Measurements from ENCODE around the gene FOXJ3.
"Not testable (repeated sequence)": the region's sequence is repeated elsewhere in the genome, so short reads cannot be mapped to it uniquely, and the experiment has no call there.

The FOXJ3 gene

DNA sequence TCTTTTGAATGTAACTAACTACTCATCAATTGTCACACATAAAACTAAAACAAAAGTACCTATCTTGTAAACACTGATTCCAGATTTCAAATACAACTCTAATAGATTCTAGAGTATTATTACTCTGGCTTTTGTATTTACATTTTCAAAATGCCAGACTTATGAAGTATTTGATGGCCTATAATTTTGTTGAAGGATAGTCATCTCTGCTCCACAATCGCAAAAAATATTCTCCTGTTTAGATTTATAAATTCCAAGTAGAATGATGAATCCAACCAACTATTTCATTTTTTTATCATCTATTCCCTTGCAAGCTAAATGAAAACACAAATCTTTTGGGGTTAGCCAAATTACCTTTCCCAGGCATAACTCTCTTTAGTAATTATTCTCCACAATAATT lies 95.5 kb downstream of the FOXJ3 start:
- DNase-seq, result no peak

DNA sequence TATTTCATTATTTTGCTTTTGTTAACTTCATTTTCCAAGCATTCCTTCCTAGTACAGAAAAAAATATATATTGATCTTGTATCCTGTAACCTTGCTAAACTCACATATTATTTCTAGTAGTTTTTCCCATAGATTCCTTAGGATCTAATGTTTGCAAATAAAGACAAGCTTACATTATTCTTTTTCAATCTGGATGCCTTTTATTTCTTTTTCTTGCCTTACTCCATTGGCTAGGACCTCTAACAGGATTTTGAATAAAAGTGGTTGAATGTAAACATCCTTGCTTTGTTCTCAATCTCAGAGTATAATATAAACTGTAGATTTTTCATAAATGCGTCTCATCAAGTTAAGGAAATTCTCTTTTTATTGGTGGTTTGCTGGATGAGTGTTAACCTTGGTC lies 96.0 kb downstream of the FOXJ3 start:
- no peak for DNase-seq

DNA sequence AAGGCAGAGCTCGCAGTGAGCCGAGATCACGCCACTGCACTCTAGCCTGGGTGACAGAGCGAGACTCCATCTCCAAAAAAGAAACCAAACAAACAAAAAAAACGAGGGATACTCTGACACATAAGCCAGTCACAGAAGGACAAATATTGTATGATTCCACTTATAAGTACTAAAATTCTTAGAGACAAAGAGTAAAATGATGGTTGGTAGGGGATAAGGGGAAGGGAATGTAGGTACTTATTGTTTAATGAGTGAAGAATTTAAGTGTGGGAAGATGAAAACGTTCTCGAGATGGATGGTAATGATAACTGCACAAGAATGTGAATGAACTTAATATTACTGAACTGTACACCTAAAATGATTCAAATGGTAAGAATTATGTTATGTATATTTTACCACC lies 103.8 kb downstream of the FOXJ3 start:
- no peak for DNase-seq

DNA sequence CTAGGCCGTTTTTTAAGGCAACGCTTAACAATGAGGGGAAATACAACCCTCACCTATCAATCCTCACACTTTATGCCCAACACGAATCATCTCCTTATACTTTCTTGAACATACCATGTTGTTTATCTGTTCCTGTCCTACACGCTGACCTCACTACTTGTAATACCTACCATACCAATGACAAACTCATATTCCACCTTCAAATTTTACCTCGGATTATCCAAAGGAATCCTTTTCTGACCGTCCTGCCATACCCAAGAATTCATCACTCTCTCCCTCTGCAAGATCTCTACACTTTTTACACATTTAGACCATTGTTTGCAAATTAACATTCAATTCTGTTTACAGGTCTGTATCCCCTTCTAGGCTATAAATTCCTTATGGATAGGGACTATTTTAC lies 106.1 kb downstream of the FOXJ3 start:
- DNase-seq, result no peak

DNA sequence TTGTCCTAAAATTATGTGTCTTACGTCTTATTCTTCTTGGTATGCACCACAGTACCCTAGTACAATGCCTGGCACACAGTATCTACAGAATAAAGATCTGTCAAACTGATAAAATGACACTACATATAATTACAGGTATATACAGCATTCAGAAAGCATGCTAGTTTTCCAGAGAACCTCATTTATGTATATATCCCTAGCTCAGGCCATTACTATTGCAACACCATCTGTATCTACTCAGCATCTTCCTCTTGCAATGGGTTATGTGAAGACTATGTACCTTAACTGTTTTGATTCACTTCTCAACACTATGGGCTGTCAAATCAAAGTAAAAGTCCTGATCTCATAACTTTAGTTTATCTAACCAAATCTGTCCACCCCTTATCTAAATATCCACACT lies 112.0 kb downstream of the FOXJ3 start:
- DNase-seq, result no peak

DNA sequence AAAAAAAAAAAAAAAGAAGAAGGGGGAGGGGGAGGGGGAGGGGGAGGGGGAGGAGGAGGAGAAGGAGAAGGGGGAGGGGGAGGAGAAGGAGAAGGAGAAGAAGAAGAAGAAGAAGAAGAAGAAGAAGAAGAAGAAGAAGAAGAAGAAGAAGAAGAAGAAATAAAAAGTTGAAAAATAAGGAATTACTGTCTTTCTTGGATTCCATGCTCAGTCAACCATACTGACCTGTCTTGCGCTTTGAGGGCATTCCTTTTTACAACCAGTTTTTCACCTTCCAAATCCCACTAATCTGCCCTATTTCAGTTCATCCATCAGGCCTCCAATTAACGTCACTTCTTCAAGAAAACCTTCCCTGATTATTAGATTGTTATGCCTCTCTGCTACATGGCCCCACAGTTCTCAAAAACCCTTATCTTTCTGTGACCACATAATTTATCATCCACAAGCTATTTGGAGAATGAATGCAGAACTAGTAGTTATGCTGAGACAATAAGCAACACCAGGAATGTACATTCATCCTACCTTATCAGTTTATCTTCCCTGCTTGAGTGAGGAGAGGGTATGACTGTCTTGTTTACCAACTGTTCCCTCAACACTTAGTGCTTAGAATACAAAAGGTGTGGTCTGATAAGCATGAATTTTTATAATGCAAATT lies 113.0 kb downstream of the FOXJ3 start:
- peak; percentile 18 for DNase-seq

DNA sequence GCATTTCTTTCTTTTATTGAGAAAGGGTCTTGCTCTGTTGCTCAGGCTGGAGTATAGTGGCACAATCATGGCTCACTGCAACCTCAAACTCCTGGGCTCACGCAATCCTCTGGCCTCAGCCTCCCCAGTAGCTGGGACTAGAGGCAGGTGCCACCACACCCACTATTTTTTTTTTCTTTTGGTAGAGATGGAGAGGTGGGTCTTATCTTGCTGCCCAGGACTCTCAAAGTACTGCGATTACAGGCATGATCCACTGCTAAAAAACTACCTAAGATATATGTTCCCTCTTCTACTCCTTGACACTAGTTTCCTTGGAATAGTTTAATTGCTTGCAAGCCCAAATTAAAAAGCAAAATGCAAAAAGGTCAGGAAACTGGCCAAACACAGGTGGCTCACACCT lies 113.6 kb downstream of the FOXJ3 start:
- no peak for DNase-seq

DNA sequence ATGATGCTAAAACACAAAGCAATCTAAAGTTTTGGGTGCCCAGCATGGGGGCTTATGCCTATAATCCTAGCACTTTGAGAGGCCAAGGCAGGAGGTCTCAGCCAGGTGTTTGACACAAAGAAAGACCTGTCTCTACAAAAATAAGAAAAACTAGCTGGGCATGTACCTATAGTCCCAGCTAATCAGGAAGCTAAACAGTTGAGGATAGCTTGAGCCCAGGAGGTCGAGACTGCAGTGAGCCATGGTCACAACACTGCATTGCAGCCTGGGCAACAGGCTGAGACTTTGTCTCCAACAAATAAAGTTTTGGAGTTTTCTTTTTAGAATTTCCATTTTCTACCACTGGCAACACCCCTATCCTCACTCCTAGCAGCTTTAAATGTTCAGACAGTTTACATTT lies 115.4 kb downstream of the FOXJ3 start:
- DNase-seq, result no peak

DNA sequence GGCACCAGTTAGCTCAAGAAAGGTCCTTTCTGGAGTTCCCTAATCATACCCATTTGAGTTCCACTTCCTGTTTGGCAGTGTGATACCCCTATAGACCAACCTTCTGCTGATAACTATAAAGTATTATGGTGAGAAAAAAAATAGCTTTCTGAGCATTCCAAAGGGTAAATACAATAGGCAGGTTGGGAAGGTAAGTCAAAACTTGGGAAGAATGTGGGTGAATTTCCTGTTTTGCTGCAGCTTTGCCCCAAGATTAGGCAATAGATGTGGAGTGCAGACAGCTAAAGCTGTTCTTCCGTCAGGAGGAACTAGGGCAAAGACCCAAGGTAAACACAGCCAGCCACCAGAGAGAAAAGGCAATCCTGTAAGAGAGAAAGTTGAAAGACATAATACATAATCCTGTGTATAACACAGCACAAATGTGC lies 120.6 kb downstream of the FOXJ3 start:
- DNase-seq, result no peak

DNA sequence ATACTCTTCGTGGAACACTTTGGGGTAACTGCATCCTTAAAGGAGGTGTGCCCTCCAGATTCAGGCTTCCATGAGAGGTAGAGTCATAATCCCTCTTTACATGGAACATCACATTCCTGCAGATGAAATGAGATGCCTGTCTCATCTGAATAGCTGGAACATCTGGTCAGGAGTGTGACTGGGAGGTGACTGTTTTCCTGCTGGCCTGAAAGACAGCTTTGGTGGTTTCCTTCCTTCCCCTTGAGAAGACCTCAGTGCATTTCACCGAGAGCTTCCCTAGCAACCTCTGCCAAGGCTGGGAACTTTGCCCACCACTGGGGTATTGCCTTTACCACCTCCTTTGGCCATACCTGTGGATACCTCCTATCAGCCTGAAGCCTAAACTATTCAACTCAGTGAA lies 123.8 kb downstream of the FOXJ3 start:
- no peak for DNase-seq

DNA sequence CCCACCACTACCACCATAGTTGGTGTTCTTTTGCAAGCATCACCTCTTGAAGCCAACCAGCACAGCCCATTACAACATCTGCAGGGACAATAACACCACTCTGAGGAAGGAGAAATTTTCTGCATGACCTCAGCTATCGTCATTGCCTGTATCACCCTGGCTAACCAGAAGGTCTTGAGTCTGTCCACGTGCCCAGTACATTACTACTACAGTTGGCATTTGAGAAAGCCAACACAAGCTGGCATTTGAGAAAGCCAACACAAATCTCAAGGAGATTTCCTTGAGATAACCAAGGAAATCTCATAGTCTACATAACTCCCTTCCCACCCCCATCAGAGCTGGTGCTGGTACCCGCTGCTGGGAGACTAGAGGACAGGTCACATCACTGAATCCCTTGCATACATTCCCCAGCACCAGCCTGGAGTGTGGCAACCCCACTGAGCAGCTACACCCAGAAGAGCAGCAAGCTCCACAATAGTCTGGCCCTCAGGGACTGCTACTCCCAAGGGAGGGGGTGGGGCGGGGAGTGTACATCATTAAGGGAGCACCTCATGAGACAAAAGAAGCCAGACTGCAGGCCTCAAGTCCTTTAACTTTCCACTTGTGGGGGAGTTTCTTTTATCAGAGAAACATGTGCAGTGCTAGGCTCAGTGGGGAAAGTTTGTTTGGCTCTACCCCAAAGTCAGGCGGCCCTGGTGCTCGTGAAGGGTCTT lies 124.5 kb downstream of the FOXJ3 start:
- peak; percentile 17 for DNase-seq

DNA sequence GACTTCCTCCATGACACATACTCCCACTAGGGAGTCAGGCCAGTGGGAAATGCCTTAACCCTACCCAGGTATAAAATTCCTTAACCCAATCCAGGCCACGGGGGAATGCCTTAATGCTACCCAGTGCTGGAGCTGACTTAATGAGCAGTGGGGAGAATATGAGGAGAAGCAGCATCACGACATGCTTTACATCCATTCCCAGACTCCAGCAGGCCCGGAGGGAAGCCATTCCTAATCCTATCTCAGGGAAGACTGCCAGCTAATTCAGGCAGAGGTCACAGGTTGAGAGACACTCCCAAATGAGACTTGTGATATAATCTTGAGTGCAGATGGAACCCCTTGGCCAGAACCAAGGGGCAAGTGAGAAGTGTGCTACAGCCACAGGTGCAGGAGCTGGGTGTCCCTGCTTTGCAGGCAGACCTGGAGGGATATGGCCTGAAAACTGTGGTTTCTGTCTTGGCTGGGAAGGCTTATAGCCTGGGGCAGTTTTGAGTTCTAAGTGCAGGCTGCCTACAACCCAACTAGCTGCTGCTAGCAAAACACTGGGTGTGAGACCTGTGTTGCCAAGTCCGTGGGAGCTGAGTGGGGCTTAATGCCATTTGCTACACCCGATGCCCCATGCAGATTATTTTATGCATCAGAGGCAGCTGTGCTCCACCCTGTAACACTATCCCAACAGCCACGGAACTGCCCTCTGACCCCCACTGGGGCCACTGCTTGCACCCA lies 125.3 kb downstream of the FOXJ3 start:
- peak; percentile 89 for DNase-seq

DNA sequence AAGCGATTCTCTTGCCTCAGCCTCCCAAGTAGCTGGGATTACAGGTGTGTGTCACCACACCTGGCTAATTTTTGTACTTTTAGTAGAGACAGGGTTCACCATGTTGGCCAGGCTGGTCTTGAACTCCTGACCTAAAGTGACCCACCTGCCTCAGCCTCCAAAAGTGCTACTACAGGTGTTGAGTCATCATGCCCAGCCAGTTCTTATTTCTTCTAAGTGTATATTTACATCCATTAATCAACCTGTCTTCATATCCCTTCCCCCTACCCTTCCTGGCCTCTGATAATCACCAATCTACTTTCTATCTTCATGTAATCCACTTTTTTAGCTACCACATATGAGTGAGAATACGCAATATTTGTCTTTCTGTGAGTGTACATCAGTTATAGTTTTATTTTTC lies 128.1 kb downstream of the FOXJ3 start:
- not testable (repeated sequence) for DNase-seq

DNA sequence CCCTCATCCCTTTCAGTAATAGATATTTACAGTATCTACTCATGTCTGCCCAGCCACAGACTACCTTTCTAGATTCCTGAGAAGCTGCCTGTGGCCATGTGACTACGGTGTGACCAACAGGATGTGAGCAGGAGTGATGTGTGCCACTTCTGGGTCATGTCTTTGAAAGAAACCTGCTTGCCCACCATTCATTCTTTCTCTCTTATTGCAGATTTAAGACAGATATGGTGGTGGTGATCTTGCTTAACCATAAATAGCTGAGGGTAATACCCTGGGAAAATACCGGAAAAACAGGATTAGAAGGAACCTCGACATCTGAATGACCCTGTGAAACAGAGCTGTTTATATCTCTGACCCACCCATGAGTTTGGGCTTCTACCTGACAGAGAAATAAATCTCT lies 128.9 kb downstream of the FOXJ3 start:
- no peak for DNase-seq

DNA sequence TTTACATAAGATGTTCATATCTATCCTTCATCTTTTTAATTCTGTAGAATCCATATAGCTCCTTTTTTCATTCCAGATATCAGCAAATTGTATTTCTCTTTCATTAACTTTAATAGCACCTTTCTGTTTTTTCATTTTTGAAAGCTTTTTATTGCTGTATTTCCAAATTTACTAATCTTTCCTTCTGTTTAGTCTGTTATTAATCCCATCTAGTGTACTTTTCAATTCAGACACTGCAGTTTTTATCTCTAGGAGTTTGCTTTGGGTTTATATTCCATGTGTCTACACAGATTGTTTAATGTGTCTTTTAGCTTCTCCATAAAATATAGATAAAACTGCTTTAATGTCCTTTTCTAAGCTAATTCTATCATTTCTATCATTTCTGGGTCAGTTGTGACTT lies 133.0 kb downstream of the FOXJ3 start:
- no peak for DNase-seq

DNA sequence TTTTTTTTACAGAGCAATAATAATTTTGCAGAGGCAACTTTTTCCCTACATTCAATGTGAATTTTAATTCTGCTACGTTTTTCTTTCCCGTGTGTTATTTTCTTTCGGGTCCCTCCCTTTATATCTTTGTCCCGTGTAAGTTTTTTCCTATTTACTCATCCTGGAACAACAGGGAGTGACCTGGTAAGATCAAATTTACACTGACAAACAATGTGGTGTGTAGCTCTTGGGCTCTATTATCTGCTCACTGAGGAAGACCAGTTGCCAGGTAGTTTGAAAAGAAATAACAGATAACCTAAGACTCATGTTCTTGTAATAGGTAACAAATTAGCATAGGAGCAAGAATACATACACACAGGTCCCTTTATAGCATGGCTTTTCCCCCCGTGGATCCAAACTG lies 136.8 kb downstream of the FOXJ3 start:
- DNase-seq, result no peak

DNA sequence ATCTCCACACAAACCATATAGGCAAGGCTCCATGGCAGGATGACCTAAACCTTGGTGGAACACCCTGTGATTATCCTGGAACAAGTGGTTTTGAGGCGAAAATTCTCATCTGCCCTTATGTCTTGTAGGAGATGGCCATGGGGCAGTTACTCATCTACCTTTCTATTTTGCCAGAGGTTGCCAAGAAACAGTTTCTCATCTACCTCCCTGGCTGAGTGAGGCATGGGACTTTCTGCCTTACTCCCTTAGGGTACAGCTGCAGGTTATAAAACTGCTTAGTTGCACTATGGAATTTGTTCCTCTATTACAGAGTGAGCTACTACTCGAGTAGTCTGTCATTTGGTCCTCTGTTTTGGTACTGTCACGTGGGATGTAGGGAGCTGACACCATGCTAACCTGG lies 139.2 kb downstream of the FOXJ3 start:
- no peak for DNase-seq

DNA sequence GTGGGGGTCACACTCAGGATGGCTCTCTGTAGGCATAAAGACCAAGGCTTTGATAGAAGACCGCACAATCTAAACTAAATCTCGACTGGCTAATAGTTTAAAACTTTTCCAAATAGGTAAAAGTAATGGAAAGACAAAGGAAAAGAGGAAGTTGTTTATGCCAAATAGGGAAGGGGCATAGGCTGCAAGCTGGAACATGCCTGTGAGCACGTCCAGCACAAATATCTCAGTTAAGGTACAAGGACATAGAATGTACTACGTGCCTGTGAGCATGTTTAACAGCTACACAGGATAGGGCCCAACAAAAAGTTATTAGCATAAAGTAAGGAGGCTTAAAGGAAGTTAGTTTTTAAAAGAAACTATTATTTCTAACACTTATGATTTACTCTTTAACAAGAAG lies 142.9 kb downstream of the FOXJ3 start:
- no peak for DNase-seq

DNA sequence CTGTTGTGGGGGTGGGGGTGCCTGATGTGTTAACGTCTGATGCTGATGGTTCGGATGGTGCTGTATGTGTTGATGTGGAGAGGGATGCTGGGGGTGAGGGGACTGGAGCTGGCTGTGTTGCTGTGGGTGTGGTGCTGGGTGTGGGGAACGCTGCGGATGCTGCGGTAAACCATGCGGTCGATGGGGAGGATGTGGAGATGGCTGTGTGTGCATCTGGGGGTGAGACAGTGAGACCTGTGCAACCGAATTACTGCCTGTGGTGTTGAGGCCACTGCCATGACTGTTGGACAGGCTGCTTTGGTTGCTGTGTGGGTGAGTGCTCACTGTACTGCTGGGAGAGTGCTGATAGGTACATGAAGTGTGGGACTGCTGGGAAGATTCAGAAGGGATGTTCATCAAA lies 143.7 kb downstream of the FOXJ3 start:
- no peak for DNase-seq

DNA sequence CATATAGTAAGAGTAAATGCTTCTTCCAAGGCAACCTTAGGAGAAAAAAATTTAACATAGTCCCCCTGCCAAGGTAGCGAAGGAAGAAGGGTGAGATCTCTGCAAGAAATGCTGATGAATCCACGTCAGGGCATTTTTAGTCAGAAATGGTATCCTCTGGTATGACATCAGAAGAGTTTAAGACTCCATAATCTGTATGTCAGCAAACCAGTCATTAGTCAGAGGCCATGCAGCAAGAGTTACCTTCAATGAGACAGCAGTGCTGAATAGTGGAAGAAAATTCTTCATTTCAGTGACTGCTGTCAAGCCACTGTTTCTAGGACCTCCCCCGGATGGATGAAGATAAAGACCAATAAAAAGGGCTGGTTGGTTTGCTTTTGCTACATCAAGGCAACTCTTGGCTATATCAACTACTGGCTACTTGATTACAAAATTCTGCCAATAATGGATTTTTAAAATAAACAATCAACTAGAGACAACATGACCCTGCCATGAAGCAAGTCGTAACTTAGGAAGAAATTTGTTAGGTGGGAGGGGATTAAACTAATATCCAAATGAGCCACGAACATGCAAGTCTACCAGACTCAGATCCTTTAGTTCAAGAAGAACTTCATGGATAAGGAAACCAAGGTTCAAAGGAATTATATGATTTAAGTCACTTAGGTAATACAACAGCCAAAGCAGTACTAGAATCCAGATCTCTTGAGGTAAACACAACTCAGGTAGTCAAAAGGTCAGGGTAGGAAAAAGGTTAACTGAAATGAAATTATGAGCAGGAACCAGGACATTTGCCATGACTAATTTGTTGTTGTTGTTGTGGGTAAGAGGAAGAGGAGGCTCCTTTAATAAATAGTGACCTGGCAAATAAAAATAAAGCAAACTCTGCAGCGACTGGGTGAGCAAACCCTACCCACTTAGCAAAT lies 144.8 kb downstream of the FOXJ3 start:
- no peak for DNase-seq

DNA sequence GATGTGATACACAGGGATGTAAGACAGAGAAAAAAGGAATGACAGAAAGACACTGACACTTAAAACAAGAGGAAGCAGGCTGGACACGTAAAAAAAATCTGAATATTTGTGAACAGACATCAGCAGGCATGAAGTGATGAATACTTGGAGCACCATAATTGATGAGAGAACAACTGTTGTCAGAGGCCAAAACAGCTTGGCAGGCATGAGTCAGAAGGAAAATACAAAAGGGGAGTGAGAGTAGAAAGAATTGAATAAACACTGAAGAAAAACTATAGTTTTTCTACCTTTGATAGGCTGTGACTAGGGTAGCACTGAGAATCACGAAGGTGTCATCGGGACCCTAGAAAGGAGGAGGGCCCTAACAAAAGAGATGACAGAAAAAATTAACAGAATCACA lies 148.9 kb downstream of the FOXJ3 start:
- no peak for DNase-seq

DNA sequence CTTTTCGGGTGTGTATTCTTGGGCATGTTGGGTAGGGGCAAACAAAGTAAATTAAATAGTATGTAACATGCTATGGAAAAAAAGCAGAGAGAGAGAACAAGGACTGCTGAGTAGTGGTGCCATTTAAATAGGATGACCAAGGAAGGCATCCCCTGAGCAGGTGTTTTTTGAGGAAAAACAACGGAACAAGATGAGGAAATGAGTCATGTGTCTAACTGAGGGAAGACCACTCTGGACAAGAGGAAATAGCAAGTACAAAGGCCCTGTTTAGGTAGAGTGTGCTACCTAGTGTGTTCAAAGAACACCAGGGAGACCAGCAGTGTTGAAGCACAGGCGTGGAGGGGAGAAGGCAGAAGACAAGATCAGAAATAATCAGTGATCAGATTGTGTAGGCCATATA lies 150.4 kb downstream of the FOXJ3 start:
- no peak for DNase-seq

DNA sequence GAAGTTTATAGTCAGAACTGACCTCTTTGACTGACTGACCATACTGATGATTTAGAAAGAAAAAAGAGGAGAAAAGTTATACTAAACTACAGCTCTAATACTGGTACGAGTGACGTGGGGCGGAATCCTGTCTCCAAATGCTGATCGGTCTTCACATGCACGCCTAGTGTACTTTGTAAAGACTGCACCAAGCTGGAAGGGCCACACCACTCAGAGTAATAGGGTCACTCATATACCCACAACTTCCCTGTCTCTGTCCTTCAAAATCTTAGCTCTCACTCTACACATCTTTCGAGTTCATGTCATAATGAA lies 151.1 kb downstream of the FOXJ3 start:
- no peak for DNase-seq
